HepG2 (cell line): Measurements from ENCODE around the gene CKS2. TPM values are rescaled to one million over a fixed set of nuclear protein-coding genes. Genes with fewer than 3 reads are reported as not detected.

Source experiments
- GFI1 ChIP-seq: sonication (generic); formaldehyde crosslinking; IDR thresholded peaks from 2 replicates; pipeline ENCODE4 v1.5.0; 2020; ENCODE audit warnings: missing genetic modification reagents, mild to moderate bottlenecking, borderline replicate concordance
- GLI4 ChIP-seq: sonication (generic); formaldehyde crosslinking; IDR thresholded peaks from 2 replicates; pipeline ENCODE4 v1.5.1; 2020; ENCODE audit warnings: missing genetic modification reagents, mild to moderate bottlenecking, moderate library complexity, borderline replicate concordance
- HMG20A ChIP-seq: IDR thresholded peaks from 2 replicates; pipeline ENCODE4 v1.6.1; 2016; ENCODE audit warnings: borderline replicate concordance
- MATR3 ChIP-seq: sonication (generic); formaldehyde crosslinking; IDR thresholded peaks from 2 replicates; pipeline ENCODE4 v1.4.0; 2020; ENCODE audit warnings: missing genetic modification reagents
- MED13 ChIP-seq: sonication (generic); formaldehyde crosslinking; IDR thresholded peaks from 2 replicates; pipeline ENCODE4 v1.5.0; 2020; ENCODE audit warnings: missing genetic modification reagents
- NR2C2 ChIP-seq: sonication (generic); formaldehyde crosslinking; IDR thresholded peaks from 2 replicates; pipeline ENCODE4 v1.4.0; 2020; ENCODE audit warnings: missing genetic modification reagents, mild to moderate bottlenecking, moderate library complexity, borderline replicate concordance
- RBM22 ChIP-seq: fragments of 200-400 bp; formaldehyde crosslinking; optimal IDR thresholded peaks from 2 replicates; pipeline ENCODE3; 2017; ENCODE audit warnings: mild to moderate bottlenecking, low read length, moderate library complexity
- SAFB2 ChIP-seq: sonication (generic); formaldehyde crosslinking; IDR thresholded peaks from 2 replicates; pipeline ENCODE4 v1.5.1; 2020; ENCODE audit warnings: missing genetic modification reagents, low read depth, mild to moderate bottlenecking, borderline replicate concordance
- TAF15 ChIP-seq: fragments of 200-400 bp; formaldehyde crosslinking; IDR thresholded peaks from one replicate; pipeline ENCODE4 v1.6.1; 2018; ENCODE audit warnings: mild to moderate bottlenecking, low read depth, low read length; ENCODE audit not compliant: poor library complexity, severe bottlenecking
- ZNF235 ChIP-seq: sonication (generic); formaldehyde crosslinking; IDR thresholded peaks from 2 replicates; pipeline ENCODE4 v1.8.1; 2023; ENCODE audit warnings: mild to moderate bottlenecking, missing genetic modification reagents, borderline replicate concordance
- ZNF816 ChIP-seq: sonication (generic); formaldehyde crosslinking; IDR thresholded peaks from 2 replicates; pipeline ENCODE4 v1.8.0; 2022; ENCODE audit warnings: missing genetic modification reagents, mild to moderate bottlenecking, borderline replicate concordance
- ZSCAN22 ChIP-seq: sonication (generic); formaldehyde crosslinking; IDR thresholded peaks from 2 replicates; pipeline ENCODE4 v1.4.0; 2020; ENCODE audit warnings: mild to moderate bottlenecking, missing genetic modification reagents
- polyA plus RNA-seq, 8 experiments: library from polyadenylated mRNA; depleted of rRNA in 3 of 8; stranded (reverse) in 7 of 8; unstranded in 1 of 8; fragments of >200 nt; fragmentation: Illumina TruSeq in 4 of 8; extraction: Trizol in 4 of 8; gene quantifications; 2 replicates each; pipeline versions ENCODE4 v1.2.1 to v1.2.3, GENCODE V29; 2011 to 2016; ENCODE audit warnings: low read depth in 4 of 8, missing spikeins in 1 of 8, mixed read lengths in 1 of 8; ENCODE audit not compliant: insufficient read depth in 1 of 8
- total RNA-seq, 5 experiments: library from RNA; depleted of rRNA; stranded (reverse); fragments of >200 nt; fragmentation: Illumina TruSeq; extraction: Trizol; gene quantifications; 2 replicates each; pipeline ENCODE4 v1.2.3, GENCODE V29; 2016; ENCODE audit warnings: low read depth in 1 of 5
- TF ChIP-seq, protein P1 (sequence below): sonication (generic); formaldehyde crosslinking; IDR thresholded peaks from 2 replicates; pipeline ENCODE4 v1.4.0; 2020; ENCODE audit warnings: mild to moderate bottlenecking, low read depth, missing genetic modification reagents
- TF ChIP-seq, protein P2 (sequence below): sonication (generic); formaldehyde crosslinking; IDR thresholded peaks from 2 replicates; pipeline ENCODE4 v1.5.0; 2020; ENCODE audit warnings: missing genetic modification reagents, mild to moderate bottlenecking, borderline replicate concordance
- TF ChIP-seq, protein P3 (sequence below): sonication (generic); formaldehyde crosslinking; conservative IDR thresholded peaks from 2 replicates; pipeline ENCODE4 v1.4.0; 2020; ENCODE audit warnings: missing genetic modification reagents
- TF ChIP-seq, protein P4 (sequence below): sonication (generic); formaldehyde crosslinking; conservative IDR thresholded peaks from 2 replicates; pipeline ENCODE4 v1.8.0; 2022; ENCODE audit warnings: low read depth, missing genetic modification reagents
- TF ChIP-seq, protein P5 (sequence below): IDR thresholded peaks from 2 replicates; pipeline ENCODE4 v1.6.1; 2012; ENCODE audit warnings: low read depth, low read length, improper control_type of control experiment
- TF ChIP-seq, protein P6 (sequence below): sonication (generic); formaldehyde crosslinking; IDR thresholded peaks from 2 replicates; pipeline ENCODE4 v1.8.0; 2023; ENCODE audit warnings: mild to moderate bottlenecking, missing genetic modification reagents

Gene CKS2
- total and polyA plus RNA-seq, 2 of the 13 experiments (the other 11 are each of a cell fraction or from before 2014, with no cell fraction given) = 251 to 317 TPM

DNA sequence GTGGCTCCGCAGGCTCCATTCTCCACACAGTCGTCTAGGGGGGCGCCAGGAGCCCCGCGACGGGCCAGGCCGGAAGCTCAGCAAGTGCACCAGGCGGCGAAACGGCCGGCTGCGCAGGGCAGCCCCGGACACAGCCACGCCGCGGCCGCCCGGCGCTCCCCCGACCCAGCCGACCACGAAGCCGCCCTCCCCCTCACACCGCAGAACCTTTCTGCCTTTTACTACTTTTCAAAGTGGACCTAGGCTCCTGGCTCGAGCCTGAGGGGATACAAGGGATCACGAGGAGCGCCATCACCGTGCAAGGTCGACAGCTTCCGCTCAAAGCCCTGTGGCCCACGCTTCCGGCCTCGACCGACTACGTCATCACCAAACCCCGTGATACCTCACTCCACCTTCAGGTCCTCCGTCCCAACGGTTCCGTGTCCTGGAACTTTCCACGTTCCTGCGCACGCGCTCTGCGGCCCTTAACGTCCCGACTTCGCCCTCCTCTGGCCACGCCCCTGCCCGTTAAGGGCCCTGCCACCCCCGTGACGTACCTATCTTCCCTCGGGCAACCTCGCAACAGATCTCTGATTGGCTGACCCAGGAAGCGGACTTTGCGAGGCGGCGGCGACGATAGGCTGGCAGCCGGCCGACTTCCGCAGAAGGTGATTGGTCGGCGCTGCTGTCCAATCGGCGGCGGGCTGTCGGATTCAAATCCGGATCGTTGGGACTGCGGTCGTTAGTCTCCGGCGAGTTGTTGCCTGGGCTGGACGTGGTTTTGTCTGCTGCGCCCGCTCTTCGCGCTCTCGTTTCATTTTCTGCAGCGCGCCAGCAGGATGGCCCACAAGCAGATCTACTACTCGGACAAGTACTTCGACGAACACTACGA, at the start of gene CKS2 (continued):
- TF ChIP-seq, protein P1, sequence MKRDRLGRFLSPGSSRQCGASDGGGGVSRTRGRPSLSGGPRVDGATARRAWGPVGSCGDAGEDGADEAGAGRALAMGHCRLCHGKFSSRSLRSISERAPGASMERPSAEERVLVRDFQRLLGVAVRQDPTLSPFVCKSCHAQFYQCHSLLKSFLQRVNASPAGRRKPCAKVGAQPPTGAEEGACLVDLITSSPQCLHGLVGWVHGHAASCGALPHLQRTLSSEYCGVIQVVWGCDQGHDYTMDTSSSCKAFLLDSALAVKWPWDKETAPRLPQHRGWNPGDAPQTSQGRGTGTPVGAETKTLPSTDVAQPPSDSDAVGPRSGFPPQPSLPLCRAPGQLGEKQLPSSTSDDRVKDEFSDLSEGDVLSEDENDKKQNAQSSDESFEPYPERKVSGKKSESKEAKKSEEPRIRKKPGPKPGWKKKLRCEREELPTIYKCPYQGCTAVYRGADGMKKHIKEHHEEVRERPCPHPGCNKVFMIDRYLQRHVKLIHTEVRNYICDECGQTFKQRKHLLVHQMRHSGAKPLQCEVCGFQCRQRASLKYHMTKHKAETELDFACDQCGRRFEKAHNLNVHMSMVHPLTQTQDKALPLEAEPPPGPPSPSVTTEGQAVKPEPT (CRISPR knock-in tag) = no peak
- TF ChIP-seq RBM22 (peak; percentile 35), ZNF235 (peak; percentile 55; the same call in 1 of the 2 replicates), MATR3 (no peak), ZSCAN22 (CRISPR knock-in tag) (no peak), TAF15 (no peak), NR2C2 (peak; percentile 73), SAFB2 (peak; percentile 36; the same call in 1 of the 2 replicates), GLI4 (CRISPR knock-in tag) (peak; percentile 94; the same call in 1 of the 2 replicates), MED13 (CRISPR knock-in tag) (0 out of 2 replicates have a peak, but pooled peaks have one; percentile 64), ZNF816 (no peak), HMG20A (CRISPR knock-in tag) (no peak), GFI1 (CRISPR knock-in tag) (no peak)
- TF ChIP-seq, protein P2, sequence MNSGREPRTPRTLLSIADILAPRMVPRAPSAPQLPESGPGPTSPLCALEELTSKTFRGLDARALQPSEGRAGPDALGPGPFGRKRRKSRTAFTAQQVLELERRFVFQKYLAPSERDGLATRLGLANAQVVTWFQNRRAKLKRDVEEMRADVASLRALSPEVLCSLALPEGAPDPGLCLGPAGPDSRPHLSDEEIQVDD (CRISPR knock-in tag) = peak; percentile 71; the same call in 1 of the 2 replicates
- TF ChIP-seq, protein P3, sequence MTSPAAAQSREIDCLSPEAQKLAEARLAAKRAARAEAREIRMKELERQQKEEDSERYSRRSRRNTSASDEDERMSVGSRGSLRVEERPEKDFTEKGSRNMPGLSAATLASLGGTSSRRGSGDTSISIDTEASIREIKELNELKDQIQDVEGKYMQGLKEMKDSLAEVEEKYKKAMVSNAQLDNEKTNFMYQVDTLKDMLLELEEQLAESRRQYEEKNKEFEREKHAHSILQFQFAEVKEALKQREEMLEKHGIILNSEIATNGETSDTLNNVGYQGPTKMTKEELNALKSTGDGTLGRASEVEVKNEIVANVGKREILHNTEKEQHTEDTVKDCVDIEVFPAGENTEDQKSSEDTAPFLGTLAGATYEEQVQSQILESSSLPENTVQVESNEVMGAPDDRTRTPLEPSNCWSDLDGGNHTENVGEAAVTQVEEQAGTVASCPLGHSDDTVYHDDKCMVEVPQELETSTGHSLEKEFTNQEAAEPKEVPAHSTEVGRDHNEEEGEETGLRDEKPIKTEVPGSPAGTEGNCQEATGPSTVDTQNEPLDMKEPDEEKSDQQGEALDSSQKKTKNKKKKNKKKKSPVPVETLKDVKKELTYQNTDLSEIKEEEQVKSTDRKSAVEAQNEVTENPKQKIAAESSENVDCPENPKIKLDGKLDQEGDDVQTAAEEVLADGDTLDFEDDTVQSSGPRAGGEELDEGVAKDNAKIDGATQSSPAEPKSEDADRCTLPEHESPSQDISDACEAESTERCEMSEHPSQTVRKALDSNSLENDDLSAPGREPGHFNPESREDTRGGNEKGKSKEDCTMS (CRISPR knock-in tag) = no peak
- TF ChIP-seq, protein P4, sequence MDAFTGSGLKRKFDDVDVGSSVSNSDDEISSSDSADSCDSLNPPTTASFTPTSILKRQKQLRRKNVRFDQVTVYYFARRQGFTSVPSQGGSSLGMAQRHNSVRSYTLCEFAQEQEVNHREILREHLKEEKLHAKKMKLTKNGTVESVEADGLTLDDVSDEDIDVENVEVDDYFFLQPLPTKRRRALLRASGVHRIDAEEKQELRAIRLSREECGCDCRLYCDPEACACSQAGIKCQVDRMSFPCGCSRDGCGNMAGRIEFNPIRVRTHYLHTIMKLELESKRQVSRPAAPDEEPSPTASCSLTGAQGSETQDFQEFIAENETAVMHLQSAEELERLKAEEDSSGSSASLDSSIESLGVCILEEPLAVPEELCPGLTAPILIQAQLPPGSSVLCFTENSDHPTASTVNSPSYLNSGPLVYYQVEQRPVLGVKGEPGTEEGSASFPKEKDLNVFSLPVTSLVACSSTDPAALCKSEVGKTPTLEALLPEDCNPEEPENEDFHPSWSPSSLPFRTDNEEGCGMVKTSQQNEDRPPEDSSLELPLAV (CRISPR knock-in tag) = no peak
- TF ChIP-seq, protein P5, sequence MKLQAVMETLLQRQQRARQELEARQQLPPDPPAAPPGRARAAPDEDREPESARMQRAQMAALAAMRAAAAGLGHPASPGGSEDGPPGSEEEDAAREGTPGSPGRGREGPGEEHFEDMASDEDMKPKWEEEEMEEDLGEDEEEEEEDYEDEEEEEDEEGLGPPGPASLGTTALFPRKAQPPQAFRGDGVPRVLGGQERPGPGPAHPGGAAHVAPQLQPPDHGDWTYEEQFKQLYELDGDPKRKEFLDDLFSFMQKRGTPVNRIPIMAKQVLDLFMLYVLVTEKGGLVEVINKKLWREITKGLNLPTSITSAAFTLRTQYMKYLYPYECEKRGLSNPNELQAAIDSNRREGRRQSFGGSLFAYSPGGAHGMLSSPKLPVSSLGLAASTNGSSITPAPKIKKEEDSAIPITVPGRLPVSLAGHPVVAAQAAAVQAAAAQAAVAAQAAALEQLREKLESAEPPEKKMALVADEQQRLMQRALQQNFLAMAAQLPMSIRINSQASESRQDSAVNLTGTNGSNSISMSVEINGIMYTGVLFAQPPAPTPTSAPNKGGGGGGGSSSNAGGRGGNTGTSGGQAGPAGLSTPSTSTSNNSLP = no peak
- TF ChIP-seq, protein P6, sequence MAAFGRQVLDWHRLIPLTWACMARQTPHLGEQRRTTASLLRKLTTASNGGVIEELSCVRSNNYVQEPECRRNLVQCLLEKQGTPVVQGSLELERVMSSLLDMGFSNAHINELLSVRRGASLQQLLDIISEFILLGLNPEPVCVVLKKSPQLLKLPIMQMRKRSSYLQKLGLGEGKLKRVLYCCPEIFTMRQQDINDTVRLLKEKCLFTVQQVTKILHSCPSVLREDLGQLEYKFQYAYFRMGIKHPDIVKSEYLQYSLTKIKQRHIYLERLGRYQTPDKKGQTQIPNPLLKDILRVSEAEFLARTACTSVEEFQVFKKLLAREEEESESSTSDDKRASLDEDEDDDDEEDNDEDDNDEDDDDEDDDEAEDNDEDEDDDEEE (CRISPR knock-in tag) = no peak
